Activated T-helper 1 cell treated with anti-CD3 and anti-CD28 coated beads, Interleukin-12 subunit alpha, Interleukin-12 subunit beta, Interleukin-2, Interleukin-4 antibody, amounts not matched to agents 30 ng/mL and 10 ng/mL and 1 ng/mL, durations not matched to agents 14 hours and 24 hours and 36 hours (primary cell): ENCODE measurements around the gene REEP1. TPM values are rescaled to one million over a fixed set of nuclear protein-coding genes. Genes with fewer than 3 reads are reported as not detected.
"Not testable (repeated sequence)": the region's sequence is repeated elsewhere in the genome, so short reads cannot be mapped to it uniquely, and the experiment has no call there.

Experiments
- DNase-seq: peaks from one replicate; pipeline ENCODE4 v3.0.0; 2021; ENCODE audit warnings: low spot score
- H3K27ac Mint-ChIP-seq: one replicate; pipeline ENCODE4 v1.8.0; 2021; ENCODE audit warnings: mild to moderate bottlenecking, mixed read lengths
- H3K27me3 Mint-ChIP-seq: one replicate; pipeline ENCODE4 v1.8.0; 2022; ENCODE audit warnings: mild to moderate bottlenecking, moderate library complexity, mixed read lengths; ENCODE audit not compliant: insufficient read depth
- H3K36me3 Mint-ChIP-seq: one replicate; pipeline ENCODE4 v1.8.0; 2021; ENCODE audit warnings: low read depth, mixed read lengths
- H3K4me1 Mint-ChIP-seq: one replicate; pipeline ENCODE4 v1.8.0; 2021; ENCODE audit warnings: low read depth, mixed read lengths
- H3K4me3 Mint-ChIP-seq: one replicate; pipeline ENCODE4 v1.8.0; 2021; ENCODE audit warnings: mild to moderate bottlenecking, moderate library complexity, mixed read lengths
- H3K9me3 Mint-ChIP-seq: one replicate; pipeline ENCODE4 v1.8.0; 2021; ENCODE audit warnings: mixed read lengths
- intact Hi-C: fragments of 100-400 bp; cut with micrococcal nuclease; formaldehyde crosslinking; loops from one replicate; pipeline ENCODE4 v1.15.1; 2024
- total RNA-seq: library from RNA; stranded (reverse); gene quantifications from 2 replicates; pipeline ENCODE4 v1.2.3, GENCODE V29; 2022

REEP1 gene
- total RNA-seq, 1 donor from 2014 or later: 0.26 TPM

- no peak overlapping the region for H3K27ac Mint-ChIP-seq
- no peaks in the 10 kb centered on the region for H3K4me1 Mint-ChIP-seq
- peaks cover 4% of the 10 kb centered on the region for H3K27me3 Mint-ChIP-seq
- no peak for DNase-seq
- no peaks in the 10 kb centered on the region for H3K36me3 Mint-ChIP-seq
- no peaks in the 10 kb centered on the region for H3K9me3 Mint-ChIP-seq
- intact Hi-C loops: no loop called here
- no peak overlapping the region for H3K4me3 Mint-ChIP-seq
Measured at GRCh38 chr2:86256982-86257381, 80.4 kb downstream of the REEP1 start.

GRCh38 chr2:86256300-86256699 is 81.1 kb downstream of the REEP1 start:
- Mint-ChIP-seq H3K36me3 (no peaks in the 10 kb centered on the region), H3K4me3 (no peak overlapping the region), H3K27me3 (peaks cover 5% of the 10 kb centered on the region), H3K27ac (no peak overlapping the region), H3K4me1 (no peaks in the 10 kb centered on the region), H3K9me3 (no peaks in the 10 kb centered on the region)
- no peak for DNase-seq
- intact Hi-C loops: no loop called here

GRCh38 chr2:86254576-86255538 is 82.6 kb downstream of the REEP1 start:
- intact Hi-C loops: no loop called here
- Mint-ChIP-seq H3K27ac (no peak overlapping the region), H3K27me3 (peaks cover 5% of the 10 kb centered on the region), H3K36me3 (no peaks in the 10 kb centered on the region), H3K9me3 (no peaks in the 10 kb centered on the region), H3K4me3 (no peak overlapping the region), H3K4me1 (no peaks in the 10 kb centered on the region)
- no peak for DNase-seq

- no peaks in the 10 kb centered on the region for H3K36me3 Mint-ChIP-seq
- DNase-seq: no peak
- no peaks in the 10 kb centered on the region for H3K4me1 Mint-ChIP-seq
- intact Hi-C loops: no loop called here
- H3K9me3 Mint-ChIP-seq: no peaks in the 10 kb centered on the region
- no peak overlapping the region for H3K27ac Mint-ChIP-seq
- peaks cover 5% of the 10 kb centered on the region for H3K27me3 Mint-ChIP-seq
- no peak overlapping the region for H3K4me3 Mint-ChIP-seq
Measured at GRCh38 chr2:86253424-86253823, 84.0 kb downstream of the REEP1 start.

GRCh38 chr2:86251840-86252266 is 85.6 kb downstream of the REEP1 start:
- no peak overlapping the region for H3K27ac Mint-ChIP-seq
- no peaks in the 10 kb centered on the region for H3K9me3 Mint-ChIP-seq
- DNase-seq: no peak
- H3K27me3 Mint-ChIP-seq: peaks cover 10% of the 10 kb centered on the region
- H3K4me1 Mint-ChIP-seq: no peaks in the 10 kb centered on the region
- no peak overlapping the region for H3K4me3 Mint-ChIP-seq
- intact Hi-C loops: no loop called here
- no peaks in the 10 kb centered on the region for H3K36me3 Mint-ChIP-seq

- Mint-ChIP-seq H3K27me3 (peaks cover 10% of the 10 kb centered on the region), H3K27ac (no peak overlapping the region), H3K4me1 (no peaks in the 10 kb centered on the region), H3K9me3 (no peaks in the 10 kb centered on the region), H3K4me3 (no peak overlapping the region), H3K36me3 (no peaks in the 10 kb centered on the region)
- intact Hi-C loops: no loop called here
- no peak for DNase-seq
Measured at GRCh38 chr2:86249579-86250391, 87.6 kb downstream of the REEP1 start.

GRCh38 chr2:86249176-86249575 is 88.2 kb downstream of the REEP1 start:
- Mint-ChIP-seq H3K4me3 (no peak overlapping the region), H3K36me3 (no peaks in the 10 kb centered on the region), H3K9me3 (no peaks in the 10 kb centered on the region), H3K27ac (no peak overlapping the region), H3K27me3 (peaks cover 10% of the 10 kb centered on the region), H3K4me1 (peaks cover 1% of the 10 kb centered on the region)
- intact Hi-C loops: no loop called here
- DNase-seq: no peak

GRCh38 chr2:86245222-86245621 is 92.2 kb downstream of the REEP1 start:
- DNase-seq, H3K27ac Mint-ChIP-seq, H3K4me3 Mint-ChIP-seq, H3K9me3 Mint-ChIP-seq, intact Hi-C loops, H3K4me1 Mint-ChIP-seq, H3K36me3 Mint-ChIP-seq: not testable (repeated sequence)
- H3K27me3 Mint-ChIP-seq: peaks cover 14% of the 10 kb centered on the region

GRCh38 chr2:86244781-86245180 is 92.6 kb downstream of the REEP1 start:
- intact Hi-C loops, H3K9me3 Mint-ChIP-seq, H3K36me3 Mint-ChIP-seq, H3K27ac Mint-ChIP-seq, H3K4me1 Mint-ChIP-seq, H3K4me3 Mint-ChIP-seq, DNase-seq: not testable (repeated sequence)
- H3K27me3 Mint-ChIP-seq: peaks cover 14% of the 10 kb centered on the region

- DNase-seq: no peak
- intact Hi-C loops: no loop called here
- Mint-ChIP-seq H3K4me1 (peaks cover 13% of the 10 kb centered on the region), H3K27me3 (peaks cover 14% of the 10 kb centered on the region), H3K4me3 (no peak overlapping the region), H3K36me3 (no peaks in the 10 kb centered on the region), H3K27ac (no peak overlapping the region), H3K9me3 (no peaks in the 10 kb centered on the region)
Measured at GRCh38 chr2:86243950-86244733, 93.3 kb downstream of the REEP1 start.

- H3K9me3 Mint-ChIP-seq: no peaks in the 10 kb centered on the region
- no peak overlapping the region for H3K27ac Mint-ChIP-seq
- peaks cover 22% of the 10 kb centered on the region for H3K4me1 Mint-ChIP-seq
- H3K27me3 Mint-ChIP-seq: peaks cover 14% of the 10 kb centered on the region
- no peak overlapping the region for H3K4me3 Mint-ChIP-seq
- intact Hi-C loops: no loop called here
- no peaks in the 10 kb centered on the region for H3K36me3 Mint-ChIP-seq
- DNase-seq: no peak
Measured at GRCh38 chr2:86243272-86243671, 94.2 kb downstream of the REEP1 start.

GRCh38 chr2:86241611-86242010 is 95.8 kb downstream of the REEP1 start:
- H3K27ac Mint-ChIP-seq: no peak overlapping the region
- DNase-seq: no peak
- no peak overlapping the region for H3K4me3 Mint-ChIP-seq
- intact Hi-C loops: no loop called here
- H3K27me3 Mint-ChIP-seq: peaks cover 9% of the 10 kb centered on the region
- H3K4me1 Mint-ChIP-seq: peaks cover 24% of the 10 kb centered on the region
- no peaks in the 10 kb centered on the region for H3K9me3 Mint-ChIP-seq
- no peaks in the 10 kb centered on the region for H3K36me3 Mint-ChIP-seq
